HG03571 (cell line): ENCODE measurements around the gene PLCB4.

ENCODE experiments used
- ATAC-seq: cut with Tn5 transposase; IDR thresholded peaks from one replicate; pipeline ENCODE4 v1.9.1; 2021; ENCODE audit not compliant: unreplicated experiment

PLCB4 gene

GRCh38 chr20:9166153-9166780 is 97.4 kb downstream of the PLCB4 start:
- ATAC-seq: no peak

- no peak for ATAC-seq
Observed at GRCh38 chr20:9169409-9169808, 100.5 kb downstream of the PLCB4 start.

GRCh38 chr20:9172851-9173250 is 104.0 kb downstream of the PLCB4 start:
- ATAC-seq: no peak

GRCh38 chr20:9177278-9177677 is 108.4 kb downstream of the PLCB4 start:
- ATAC-seq: no peak

GRCh38 chr20:9179193-9179802 is 110.4 kb downstream of the PLCB4 start:
- ATAC-seq: no peak

GRCh38 chr20:9179867-9180266 is 111.0 kb downstream of the PLCB4 start:
- no peak for ATAC-seq

GRCh38 chr20:9180481-9181257 is 111.8 kb downstream of the PLCB4 start:
- ATAC-seq: no peak

- no peak for ATAC-seq
Observed at GRCh38 chr20:9185511-9185910, 116.6 kb downstream of the PLCB4 start.

DNA sequence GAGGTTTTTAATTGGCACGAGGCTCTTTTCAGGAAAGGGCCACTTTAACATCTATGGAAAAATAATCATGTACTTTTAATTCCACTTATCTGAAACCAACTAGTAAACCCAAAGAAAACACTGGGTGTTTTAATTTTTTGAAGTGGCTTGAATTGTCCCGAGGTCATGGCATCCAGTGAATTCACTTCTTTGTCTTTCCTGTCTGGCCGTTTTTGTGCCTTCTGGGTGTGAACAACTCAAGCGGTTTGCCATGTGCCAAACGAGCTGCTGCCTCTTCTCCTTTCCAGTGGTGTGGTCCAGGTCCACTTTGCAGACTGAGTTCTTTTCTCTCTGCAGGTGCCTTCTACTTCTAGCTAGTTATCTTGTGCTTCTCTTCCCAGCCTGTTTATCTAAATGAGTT is 117.5 kb downstream of the PLCB4 start:
- no peak for ATAC-seq

DNA sequence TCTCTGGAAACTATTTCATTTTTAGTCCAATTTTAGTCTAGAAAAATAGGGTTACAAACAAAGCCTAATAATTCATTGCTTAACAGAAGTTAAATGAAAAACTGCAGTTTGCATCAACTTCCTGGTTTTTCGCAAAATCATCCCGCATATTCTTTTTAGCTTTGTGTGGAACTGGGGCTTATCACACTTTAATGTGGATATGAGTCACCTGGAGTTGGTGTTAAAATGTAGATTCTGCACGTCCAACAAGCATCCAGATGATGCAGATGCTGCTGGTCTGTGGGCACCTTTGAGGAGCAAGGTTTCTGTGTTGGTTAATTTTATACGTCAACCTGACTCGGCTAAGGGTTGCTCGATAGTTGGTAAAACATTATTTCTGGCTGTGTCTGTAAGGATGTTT is 126.1 kb downstream of the PLCB4 start:
- no peak for ATAC-seq

GRCh38 chr20:9196110-9196509 is 127.2 kb downstream of the PLCB4 start:
- ATAC-seq: no peak

DNA sequence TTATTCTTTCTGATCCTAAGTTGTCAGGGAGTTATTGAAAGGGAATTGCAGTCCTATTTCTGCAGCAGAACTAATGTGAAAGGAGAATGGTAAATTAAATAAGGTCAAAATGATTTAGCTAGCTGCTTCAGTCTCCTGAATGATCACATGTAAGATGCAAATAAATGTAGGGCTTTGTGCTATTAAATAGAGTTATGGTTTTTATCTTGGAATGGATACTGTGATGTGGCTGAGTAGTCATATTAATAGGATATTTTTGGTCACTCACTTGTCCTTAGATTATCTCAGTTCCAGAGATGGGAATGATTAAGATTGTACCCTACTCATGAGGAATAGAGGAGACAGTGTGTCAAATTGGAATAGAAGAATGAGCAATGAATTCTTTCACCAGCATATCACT is 129.6 kb downstream of the PLCB4 start:
- ATAC-seq: no peak

GRCh38 chr20:9200196-9200595 is 131.3 kb downstream of the PLCB4 start:
- no peak for ATAC-seq

DNA sequence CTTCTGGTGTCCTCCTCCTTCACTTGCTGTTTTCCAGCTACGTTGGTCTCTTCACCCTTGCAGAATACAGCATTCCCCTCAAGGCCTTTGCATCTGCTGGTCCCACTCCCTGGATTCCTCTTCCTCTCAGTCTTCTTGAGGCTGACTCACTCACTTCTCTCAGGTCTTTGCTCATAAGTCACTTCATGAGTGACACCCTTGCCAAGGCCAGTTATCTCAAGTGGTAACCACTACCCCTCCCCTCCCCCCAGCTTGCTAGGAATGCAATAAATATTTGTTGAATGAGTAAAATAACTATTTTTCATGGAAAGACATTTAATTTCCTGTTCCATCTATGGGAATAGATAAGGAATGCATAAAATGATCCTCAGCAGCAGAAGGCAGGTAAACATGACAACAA is 131.7 kb downstream of the PLCB4 start:
- no peak for ATAC-seq

DNA sequence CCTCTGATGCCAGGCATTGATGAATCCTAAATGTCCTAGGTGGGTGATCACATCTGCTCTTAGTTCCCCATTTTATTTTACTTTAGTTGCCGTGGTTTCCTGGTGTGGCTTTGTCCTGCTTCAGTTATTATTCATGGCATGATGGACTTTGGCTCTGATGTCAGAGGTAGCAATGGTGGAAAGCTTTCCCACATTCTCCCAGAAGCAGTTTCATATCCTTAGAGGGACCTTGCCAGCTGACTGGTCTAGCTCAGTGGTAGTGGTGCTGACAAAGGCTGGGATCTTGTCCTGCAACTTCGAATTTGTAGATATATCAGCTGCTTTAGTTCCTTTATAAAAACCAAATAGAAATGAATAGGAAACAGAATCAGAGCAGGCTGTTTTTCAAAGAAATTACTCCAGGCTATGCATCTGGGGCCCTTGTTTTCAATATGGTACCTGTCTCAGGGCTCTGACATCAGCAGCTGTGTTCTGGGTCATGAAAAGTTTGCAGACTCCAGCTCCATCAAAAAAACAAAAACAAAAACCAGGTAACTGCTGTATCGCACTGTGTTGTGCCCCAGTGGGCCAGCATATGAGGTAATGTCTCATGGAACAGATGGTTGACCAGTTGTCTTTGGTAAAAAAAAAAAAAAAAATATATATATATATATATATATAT is 133.7 kb downstream of the PLCB4 start:
- ATAC-seq: no peak

- ATAC-seq: no peak
Observed at GRCh38 chr20:9203081-9203447, 134.2 kb downstream of the PLCB4 start.

DNA sequence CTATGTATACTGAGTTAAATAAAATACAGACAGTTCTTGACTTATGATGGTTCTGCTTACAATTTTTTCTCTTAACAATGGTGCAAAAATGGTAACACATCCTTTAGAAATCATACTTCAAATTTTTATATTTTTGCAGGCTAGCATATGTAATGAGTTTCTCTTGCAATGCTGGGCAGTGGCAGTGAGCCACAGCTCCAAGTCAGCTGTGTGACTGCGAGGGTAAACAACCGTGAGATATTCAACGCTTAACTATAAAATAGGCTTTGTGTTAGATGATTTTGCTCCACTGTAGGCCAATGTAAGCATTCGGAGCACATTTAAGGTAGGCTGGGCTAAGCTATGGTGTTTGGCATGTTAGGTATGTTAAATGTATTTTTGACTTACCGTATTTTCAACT is 136.1 kb downstream of the PLCB4 start:
- no peak for ATAC-seq

- ATAC-seq: no peak
Observed at GRCh38 chr20:9206486-9206885, 137.6 kb downstream of the PLCB4 start.

DNA sequence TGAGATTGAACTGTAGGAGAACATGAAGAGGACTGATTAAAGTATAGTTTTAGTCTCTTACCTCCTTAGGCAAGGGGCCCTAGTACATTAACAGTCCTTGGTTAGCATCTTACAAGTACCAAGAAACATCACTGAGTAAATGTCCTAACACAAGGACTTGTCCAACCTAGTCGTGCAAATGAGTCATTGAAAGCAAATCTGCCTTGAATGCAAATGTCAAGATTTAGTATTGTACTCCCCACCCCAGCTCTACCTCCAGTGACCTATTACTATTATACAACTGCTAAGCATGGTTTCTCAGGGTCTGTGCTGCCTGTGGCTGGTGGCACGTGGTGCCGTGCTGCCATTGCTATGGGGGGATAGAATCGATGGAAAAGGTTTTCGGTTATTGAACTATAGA is 138.4 kb downstream of the PLCB4 start:
- no peak for ATAC-seq

DNA sequence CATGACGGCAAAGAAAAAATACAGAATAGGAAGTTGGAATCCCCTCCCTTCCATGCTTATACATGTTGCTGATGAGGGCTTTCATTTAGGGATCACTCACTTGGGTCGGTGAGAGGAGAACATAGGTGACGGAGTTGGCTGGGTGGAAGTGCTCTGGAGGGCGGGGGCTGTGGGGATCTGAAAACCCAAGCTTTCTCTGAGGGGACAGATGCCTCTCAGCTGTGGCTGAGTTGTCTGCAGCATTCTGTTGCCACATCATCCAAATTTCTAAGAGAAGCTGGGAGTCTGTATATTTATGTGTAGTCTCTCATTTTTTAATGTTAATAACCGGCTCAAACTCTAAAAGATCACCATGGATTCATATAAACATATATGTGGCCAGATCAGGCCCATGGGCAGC is 141.5 kb downstream of the PLCB4 start:
- ATAC-seq: no peak

DNA sequence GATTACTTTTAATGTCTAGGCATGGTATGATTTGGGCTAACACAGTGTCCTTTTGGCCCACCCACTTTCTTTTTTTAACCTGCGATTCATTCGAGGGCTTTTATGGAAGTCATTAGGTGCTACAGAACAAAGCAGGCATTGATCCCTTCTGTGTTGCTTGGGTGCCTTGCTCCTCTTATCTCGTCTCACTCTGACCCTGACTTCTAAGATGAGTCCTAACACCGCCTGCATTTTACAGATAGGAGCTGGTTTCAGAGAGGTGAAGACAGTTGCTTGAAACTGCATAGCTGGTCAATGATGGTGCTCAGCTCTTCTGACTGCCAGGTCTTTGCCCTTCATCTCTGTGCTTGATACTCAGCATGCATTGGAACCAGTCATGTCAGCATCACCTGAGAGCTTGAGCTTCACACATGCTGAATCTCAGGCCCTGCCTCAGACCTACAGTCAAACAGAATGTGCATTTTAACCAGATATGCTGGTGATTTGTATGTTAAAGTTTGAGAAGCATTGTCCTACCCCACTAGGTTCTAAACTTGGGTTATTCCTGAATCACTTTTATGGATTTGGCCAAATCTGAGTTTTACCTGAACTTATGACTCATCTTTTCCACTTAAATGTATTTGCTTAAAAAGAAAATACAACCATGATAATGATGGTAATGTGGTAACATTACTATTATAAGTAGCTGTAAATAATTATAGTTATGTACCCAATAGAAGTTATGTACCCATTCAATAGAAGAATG is 142.3 kb downstream of the PLCB4 start:
- no peak for ATAC-seq
